Astrocyte of the spinal cord (primary cell): ENCODE results near the gene ATRIP.

Source experiments
- DNase-seq: peaks from one replicate; pipeline ENCODE4 v3.0.0; 2011; ENCODE audit warnings: low read depth, low spot score
- H3K4me3 ChIP-seq: 2 replicates; pipeline ENCODE4 v1.5.1; 2011; ENCODE audit warnings: low read depth, mild to moderate bottlenecking, low read length, moderate library complexity
- CTCF ChIP-seq: IDR thresholded peaks from 2 replicates; pipeline ENCODE4 v1.5.1; 2012; ENCODE audit warnings: low read depth, mild to moderate bottlenecking, low read length, inconsistent platforms
- in situ Hi-C: cut with HindIII; loops from 2 replicates; pipeline ENCODE4 v1.10.0; 2017; ENCODE audit warnings: low sequenced_read_pairs

Gene ATRIP

GRCh38 chr3:48411041-48411588 is 35.4 kb upstream of the ATRIP start:
- TF ChIP-seq CTCF = no peak
- no peak overlapping the region for H3K4me3 ChIP-seq
- no peak for DNase-seq
- in situ Hi-C loops = no loop called here

- no peak for TF ChIP-seq CTCF
- in situ Hi-C loops = no loop called here
- DNase-seq = no peak
Observed at GRCh38 chr3:48411606-48412374, 34.7 kb upstream of the ATRIP start.

DNA sequence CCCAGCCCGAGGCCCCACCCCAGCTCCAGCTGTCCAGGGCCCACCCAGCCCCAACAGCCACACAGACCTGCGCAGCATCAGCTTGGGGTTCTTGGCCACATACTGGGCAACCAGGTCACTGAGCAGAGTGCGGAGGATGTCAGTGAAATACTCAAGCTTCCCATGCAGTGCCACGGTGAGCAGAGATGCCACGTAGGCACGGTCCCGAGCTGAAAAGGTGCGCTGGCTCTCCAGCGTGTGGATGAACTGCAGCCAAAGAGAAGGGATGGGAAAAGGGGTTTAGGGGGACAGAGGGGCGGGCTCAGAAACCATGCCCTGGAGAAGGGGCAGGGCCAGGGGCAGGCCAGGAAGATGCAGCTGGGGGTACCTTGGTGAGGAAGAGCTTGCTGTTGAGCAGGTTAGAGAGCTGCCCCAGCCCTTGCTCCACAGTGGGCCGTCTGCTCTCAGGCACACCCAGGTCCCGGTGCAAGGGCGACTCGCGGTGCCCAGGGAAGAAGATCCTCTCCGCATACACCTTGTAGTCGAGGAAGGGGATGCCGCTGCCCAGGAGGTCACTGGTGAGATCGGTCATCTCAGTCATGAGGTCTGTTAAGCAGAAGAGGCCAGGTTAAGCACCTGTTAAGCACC is 34.0 kb upstream of the ATRIP start:
- no peak overlapping the region for H3K4me3 ChIP-seq
- TF ChIP-seq CTCF = no peak
- no peak for DNase-seq
- in situ Hi-C loops = no loop called here

More at GRCh38 chr3:48411606-48412374, 34.7 kb upstream of the ATRIP start:
- H3K4me3 ChIP-seq = no peak overlapping the region

DNA sequence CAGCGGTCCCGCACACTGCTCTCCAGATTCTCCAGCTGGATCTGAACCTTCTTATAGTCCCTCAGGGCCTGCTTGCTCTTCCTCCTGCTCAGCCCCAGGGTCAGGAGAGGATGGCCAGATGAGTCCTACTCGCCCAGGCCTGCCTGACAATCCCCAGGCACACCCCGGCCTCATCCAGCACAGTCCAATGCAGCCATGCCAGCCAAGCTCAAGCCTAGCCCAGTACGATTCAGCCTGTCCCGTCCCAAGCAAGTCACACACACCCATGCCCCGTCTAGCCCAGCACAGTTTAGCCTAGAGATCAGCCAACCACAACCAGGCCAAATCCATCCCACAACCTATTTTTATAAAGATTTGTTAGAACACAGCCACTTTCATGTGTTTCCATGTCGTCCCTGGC is 33.5 kb upstream of the ATRIP start:
- H3K4me3 ChIP-seq = no peak overlapping the region
- in situ Hi-C loops = no loop called here

DNA sequence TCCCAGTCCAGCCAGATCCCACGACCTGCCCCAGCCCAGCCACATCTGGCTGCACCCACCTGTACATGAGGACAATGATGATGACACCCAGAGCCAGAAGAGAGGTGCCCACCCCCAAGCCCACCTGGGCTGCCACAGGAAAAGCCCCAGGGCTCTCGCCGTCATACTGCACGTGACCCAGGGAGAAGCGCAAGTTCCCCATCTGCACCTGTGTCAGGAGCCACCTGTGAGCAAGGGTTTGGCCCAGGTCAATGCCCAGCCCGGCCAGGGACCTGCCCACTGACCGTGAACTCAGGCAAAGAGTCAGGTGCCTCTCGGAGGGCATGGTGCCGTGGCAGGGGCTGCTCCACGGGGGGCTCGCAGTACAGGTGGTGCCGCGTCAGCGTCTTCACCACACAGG is 32.9 kb upstream of the ATRIP start:
- in situ Hi-C loops = no loop called here
- TF ChIP-seq CTCF = no peak
- no peak overlapping the region for H3K4me3 ChIP-seq
- DNase-seq = no peak

More for the DNA sequence above, 33.5 kb upstream of the ATRIP start:
- DNase-seq = no peak
- no peak for TF ChIP-seq CTCF

DNA sequence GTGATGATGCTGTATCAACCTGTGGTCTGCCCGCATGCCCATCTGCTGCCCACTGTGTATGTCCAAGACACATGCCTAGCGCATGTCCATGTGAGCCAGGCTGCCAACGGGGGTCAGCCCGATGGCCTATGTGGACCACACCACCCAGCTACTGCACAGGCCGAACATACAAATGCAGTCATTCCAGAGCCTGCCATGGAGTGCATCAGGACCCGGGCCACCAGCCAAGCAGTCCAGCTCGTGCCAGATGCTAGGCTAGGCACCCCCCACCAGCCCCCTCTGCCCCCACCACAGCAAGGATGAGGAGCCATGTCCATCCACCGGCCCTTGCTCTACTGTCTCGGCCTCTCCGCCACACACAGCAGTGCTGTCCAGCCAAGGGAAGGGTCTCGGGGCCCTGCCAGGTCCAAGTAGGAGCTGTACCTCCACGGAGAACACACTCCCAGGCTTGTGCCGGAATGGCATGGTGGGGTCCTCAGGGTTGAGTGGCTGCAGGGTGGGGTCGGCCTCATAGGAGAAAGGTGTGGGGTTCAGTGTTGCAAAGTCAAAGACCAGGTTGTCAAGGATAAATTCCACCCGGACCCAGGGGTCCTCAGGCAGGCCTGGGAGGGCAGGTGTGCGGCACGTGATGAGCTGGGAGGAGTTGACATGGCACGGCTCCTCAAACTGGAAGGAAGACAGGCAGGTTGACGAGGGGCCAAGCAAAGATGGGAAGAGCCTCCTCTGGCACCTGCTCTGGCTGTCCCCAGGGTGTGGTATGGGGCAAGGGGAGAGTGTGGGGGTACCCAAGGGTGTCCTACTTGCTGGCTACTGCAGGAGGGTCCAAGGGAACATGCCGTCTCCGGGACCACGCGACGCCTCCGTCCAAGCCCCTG is 31.9 kb upstream of the ATRIP start:
- in situ Hi-C loops = no loop called here
- no peak overlapping the region for H3K4me3 ChIP-seq
- no peak for TF ChIP-seq CTCF
- no peak for DNase-seq
